LNCAP (cell line): ENCODE results near the gene ATL1.
A peak's percentile ranks its signal among the peaks of the same experiment; 100 is the strongest.

ENCODE experiments used
- CTCF ChIP-seq: fragments of 450-650 bp; IDR thresholded peaks from 2 replicates; pipeline ENCODE4 v1.5.1; 2017; ENCODE audit warnings: mild to moderate bottlenecking

The ATL1 gene

GRCh38 chr14:50599700-50600444 is 39.9 kb downstream of the ATL1 start:
- TF ChIP-seq CTCF = peak; percentile 74

- TF ChIP-seq CTCF = no peak
Observed at GRCh38 chr14:50600849-50601248, 40.9 kb downstream of the ATL1 start.

- TF ChIP-seq CTCF = no peak
Observed at GRCh38 chr14:50601394-50601793, 41.4 kb downstream of the ATL1 start.

GRCh38 chr14:50602035-50602434 is 42.1 kb downstream of the ATL1 start:
- no peak for TF ChIP-seq CTCF

- no peak for TF ChIP-seq CTCF
Observed at GRCh38 chr14:50603565-50603964, 43.6 kb downstream of the ATL1 start.

GRCh38 chr14:50605766-50606165 is 45.8 kb downstream of the ATL1 start:
- TF ChIP-seq CTCF = no peak

- no peak for TF ChIP-seq CTCF
Observed at GRCh38 chr14:50606468-50606867, 46.5 kb downstream of the ATL1 start.

GRCh38 chr14:50607181-50607580 is 47.2 kb downstream of the ATL1 start:
- no peak for TF ChIP-seq CTCF
